ENCODE data around the gene BOK.

GRCh38 chr2:241551599-241551997 lies 6.9 kb upstream of the BOK start:
- TF ChIP-seq CTCF (IDR thresholded peaks at IDR 0.05 in 2 of 3, conservative IDR thresholded peaks at IDR 0.05 in 1 of 3; ENCODE audit: insufficient read depth in 2 of 3, low read depth in 1 of 3, low read length in 3 of 3) (no peak), ZNF274 (IDR thresholded peaks at IDR 0.05; ENCODE audit: borderline replicate concordance, low read depth, low read length) (no peak)

Measured in K562 (cell line).